Effector memory CD8-positive, alpha-beta T cell (primary cell): ENCODE data around the gene ARFGEF3.

Experiments used
- ATAC-seq: fragments of 150-1000 bp; cut with Tn5 transposase; replicated peaks from 2 replicates; pipeline ENCODE4 v1.10.0; 2021; ENCODE audit warnings: mild to moderate bottlenecking, moderate library complexity
- DNase-seq, 3 experiments: peaks; one replicate each; pipeline ENCODE4 v3.0.0; 2021
- H3K27ac Mint-ChIP-seq, 2 donors: one replicate each; pipeline ENCODE4 v1.8.0; 2022; ENCODE audit warnings: mild to moderate bottlenecking in 2 of 2, mixed read lengths in 2 of 2, moderate library complexity in 2 of 2
- H3K27me3 Mint-ChIP-seq, 2 donors: one replicate each; pipeline ENCODE4 v1.8.0; 2022; ENCODE audit warnings: mixed read lengths in 2 of 2
- H3K36me3 Mint-ChIP-seq: one replicate; pipeline ENCODE4 v1.8.0; 2022; ENCODE audit warnings: mild to moderate bottlenecking, moderate library complexity, mixed read lengths; ENCODE audit not compliant: insufficient read depth
- H3K4me1 Mint-ChIP-seq, 2 donors: one replicate each; pipeline ENCODE4 v1.8.0; 2022; ENCODE audit warnings: low read depth in 2 of 2, mixed read lengths in 2 of 2
- H3K4me3 Mint-ChIP-seq, 2 donors: one replicate each; pipeline ENCODE4 v1.8.0; 2022; ENCODE audit warnings: mild to moderate bottlenecking in 2 of 2, mixed read lengths in 2 of 2, moderate library complexity in 2 of 2
- H3K9me3 Mint-ChIP-seq, 2 donors: one replicate each; pipeline ENCODE4 v1.8.0; 2022; ENCODE audit warnings: mixed read lengths in 2 of 2

ARFGEF3 gene

GRCh38 chr6:138142806-138143205 lies 18.9 kb upstream of the ARFGEF3 start:
- H3K4me3 Mint-ChIP-seq: no peak overlapping the region
- peaks cover 40 to 58% of the 10 kb centered on the region in 2 donors for H3K27me3 Mint-ChIP-seq
- no peak for ATAC-seq
- no peak for DNase-seq
- H3K4me1 Mint-ChIP-seq: no peaks in the 10 kb centered on the region
- H3K36me3 Mint-ChIP-seq: no peaks in the 10 kb centered on the region
- H3K9me3 Mint-ChIP-seq: no peaks in the 10 kb centered on the region
- H3K27ac Mint-ChIP-seq: no peak overlapping the region

- ATAC-seq (no peak), DNase-seq (no peak)
- Mint-ChIP-seq H3K36me3 (no peaks in the 10 kb centered on the region), H3K9me3 (no peaks in the 10 kb centered on the region), H3K27ac (no peak overlapping the region), H3K4me3 (no peak overlapping the region), H3K27me3 (peaks cover 37 to 46% of the 10 kb centered on the region in 2 donors), H3K4me1 (no peaks in the 10 kb centered on the region)
Observed at GRCh38 chr6:138145402-138145801, 16.3 kb upstream of the ARFGEF3 start.

- no peak overlapping the region for H3K4me3 Mint-ChIP-seq
- DNase-seq (no peak), ATAC-seq (no peak)
- H3K36me3 Mint-ChIP-seq: no peaks in the 10 kb centered on the region
- peaks cover 36 to 47% of the 10 kb centered on the region in 2 donors for H3K27me3 Mint-ChIP-seq
- H3K9me3 Mint-ChIP-seq: no peaks in the 10 kb centered on the region
- no peaks in the 10 kb centered on the region for H3K4me1 Mint-ChIP-seq
- H3K27ac Mint-ChIP-seq: no peak overlapping the region
Observed at GRCh38 chr6:138146544-138146943, 15.2 kb upstream of the ARFGEF3 start.

DNA sequence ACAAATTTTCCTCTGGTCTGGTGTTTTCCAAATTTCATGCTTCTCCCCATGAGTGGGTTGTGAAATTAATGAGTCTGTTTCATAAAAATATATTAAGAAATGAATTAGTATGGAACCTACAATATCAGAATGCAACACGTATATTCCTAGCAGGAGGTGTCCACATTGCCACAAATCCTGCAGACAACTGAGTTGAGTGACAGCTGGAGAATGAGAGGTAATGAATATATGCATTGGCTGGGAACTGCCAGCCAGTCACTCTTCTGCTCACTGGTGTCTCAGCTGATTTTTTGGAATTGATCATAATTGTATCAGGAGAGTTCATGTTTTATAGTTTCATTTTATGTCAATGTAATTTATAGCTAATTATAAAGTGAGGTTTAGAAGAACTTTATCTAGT lies 6.3 kb upstream of the ARFGEF3 start:
- peaks cover 33 to 39% of the 10 kb centered on the region in 2 donors for H3K27me3 Mint-ChIP-seq

GRCh38 chr6:138157986-138158638 lies 3.6 kb upstream of the ARFGEF3 start:
- no peaks in the 10 kb centered on the region for H3K9me3 Mint-ChIP-seq
- no peaks in the 10 kb centered on the region for H3K36me3 Mint-ChIP-seq
- H3K4me3 Mint-ChIP-seq: no peak overlapping the region
- no peak overlapping the region for H3K27ac Mint-ChIP-seq
- peaks cover 44 to 45% of the 10 kb centered on the region in 2 donors for H3K27me3 Mint-ChIP-seq
- DNase-seq (no peak), ATAC-seq (no peak)
- H3K4me1 Mint-ChIP-seq: peaks cover 10 to 11% of the 10 kb centered on the region in 2 donors

More for the DNA sequence above, 6.3 kb upstream of the ARFGEF3 start:
- Mint-ChIP-seq H3K4me3 (no peak overlapping the region), H3K9me3 (no peaks in the 10 kb centered on the region), H3K4me1 (no peaks in the 10 kb centered on the region), H3K36me3 (no peaks in the 10 kb centered on the region), H3K27ac (no peak overlapping the region)
- DNase-seq (no peak), ATAC-seq (no peak)

DNA sequence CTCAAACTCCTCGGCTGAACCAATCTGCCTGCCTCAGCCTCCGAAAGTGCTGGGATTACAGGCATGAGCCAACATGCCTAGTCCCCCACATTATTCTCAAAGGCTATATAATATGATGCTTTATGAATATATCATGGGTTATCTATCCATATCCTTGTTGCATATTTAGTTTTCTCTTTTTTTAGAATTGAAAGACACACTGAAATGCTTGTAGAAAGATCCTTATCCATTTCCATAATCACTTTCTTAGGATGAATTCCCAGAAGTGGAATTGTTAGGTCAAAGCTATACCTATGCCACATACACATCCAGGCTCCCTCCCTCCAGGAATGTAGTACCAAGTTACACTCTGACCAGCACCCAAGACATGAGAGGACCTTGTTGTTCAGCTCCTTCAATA lies 2.5 kb upstream of the ARFGEF3 start:
- no peak for DNase-seq
- no peak overlapping the region for H3K27ac Mint-ChIP-seq
- peaks cover 46 to 48% of the 10 kb centered on the region in 2 donors for H3K27me3 Mint-ChIP-seq
- no peaks in the 10 kb centered on the region for H3K36me3 Mint-ChIP-seq
- H3K4me3 Mint-ChIP-seq: no peak overlapping the region
- no peak for ATAC-seq
- H3K9me3 Mint-ChIP-seq: no peaks in the 10 kb centered on the region
- H3K4me1 Mint-ChIP-seq: peaks cover 10 to 11% of the 10 kb centered on the region in 2 donors

DNA sequence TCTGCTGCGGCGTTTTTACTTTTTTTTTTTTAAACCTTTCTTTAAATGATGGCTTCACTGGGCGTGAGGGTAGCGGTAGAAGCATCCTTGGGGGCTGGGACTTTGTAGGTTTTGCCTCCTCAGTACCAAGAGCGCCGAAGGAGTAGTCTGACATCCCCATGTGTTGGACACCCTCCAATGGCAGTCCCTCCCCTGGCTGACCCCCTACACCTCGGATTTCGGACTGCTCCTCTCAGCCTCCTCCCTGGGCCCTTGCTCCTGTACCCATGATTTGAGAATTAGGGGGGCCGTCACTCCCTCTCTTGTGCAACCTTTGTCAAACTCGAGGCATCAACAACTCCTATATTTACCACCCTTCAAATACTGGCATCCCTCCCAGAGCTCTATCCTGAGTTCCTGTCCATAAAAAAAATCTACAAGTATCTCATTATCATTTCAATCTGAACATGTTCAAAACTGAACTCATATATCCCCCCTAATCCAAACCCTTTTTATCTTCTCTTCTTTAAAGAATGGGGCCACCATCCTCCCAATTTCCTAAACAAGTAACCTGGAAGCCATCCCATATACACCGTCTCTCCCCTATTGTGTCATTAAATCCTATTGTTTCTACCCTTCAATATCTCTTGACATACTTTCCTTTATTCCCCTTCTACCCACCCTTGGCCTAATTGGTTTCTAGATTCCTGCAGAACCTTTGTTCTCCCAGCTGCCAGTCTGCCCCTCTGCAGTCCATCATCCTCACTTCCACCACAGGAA lies 1.2 kb upstream of the ARFGEF3 start:
- DNase-seq (no peak), ATAC-seq (no peak)
- Mint-ChIP-seq H3K36me3 (no peaks in the 10 kb centered on the region), H3K4me3 (peak overlapping the region; percentile 66 to 69), H3K4me1 (peaks cover 10 to 11% of the 10 kb centered on the region in 2 donors), H3K27me3 (peaks cover 50 to 54% of the 10 kb centered on the region in 2 donors), H3K27ac (no peak overlapping the region), H3K9me3 (no peaks in the 10 kb centered on the region)

- DNase-seq: no peak
- Mint-ChIP-seq H3K4me3 (peak overlapping the region; percentile 66 to 69), H3K9me3 (no peaks in the 10 kb centered on the region), H3K27me3 (peaks cover 49 to 54% of the 10 kb centered on the region in 2 donors), H3K36me3 (no peaks in the 10 kb centered on the region), H3K4me1 (peaks cover 10 to 11% of the 10 kb centered on the region in 2 donors), H3K27ac (no peak overlapping the region)
- ATAC-seq: peak; percentile 34
Observed at GRCh38 chr6:138161088-138161337, 726 bp upstream of the ARFGEF3 start.

DNA sequence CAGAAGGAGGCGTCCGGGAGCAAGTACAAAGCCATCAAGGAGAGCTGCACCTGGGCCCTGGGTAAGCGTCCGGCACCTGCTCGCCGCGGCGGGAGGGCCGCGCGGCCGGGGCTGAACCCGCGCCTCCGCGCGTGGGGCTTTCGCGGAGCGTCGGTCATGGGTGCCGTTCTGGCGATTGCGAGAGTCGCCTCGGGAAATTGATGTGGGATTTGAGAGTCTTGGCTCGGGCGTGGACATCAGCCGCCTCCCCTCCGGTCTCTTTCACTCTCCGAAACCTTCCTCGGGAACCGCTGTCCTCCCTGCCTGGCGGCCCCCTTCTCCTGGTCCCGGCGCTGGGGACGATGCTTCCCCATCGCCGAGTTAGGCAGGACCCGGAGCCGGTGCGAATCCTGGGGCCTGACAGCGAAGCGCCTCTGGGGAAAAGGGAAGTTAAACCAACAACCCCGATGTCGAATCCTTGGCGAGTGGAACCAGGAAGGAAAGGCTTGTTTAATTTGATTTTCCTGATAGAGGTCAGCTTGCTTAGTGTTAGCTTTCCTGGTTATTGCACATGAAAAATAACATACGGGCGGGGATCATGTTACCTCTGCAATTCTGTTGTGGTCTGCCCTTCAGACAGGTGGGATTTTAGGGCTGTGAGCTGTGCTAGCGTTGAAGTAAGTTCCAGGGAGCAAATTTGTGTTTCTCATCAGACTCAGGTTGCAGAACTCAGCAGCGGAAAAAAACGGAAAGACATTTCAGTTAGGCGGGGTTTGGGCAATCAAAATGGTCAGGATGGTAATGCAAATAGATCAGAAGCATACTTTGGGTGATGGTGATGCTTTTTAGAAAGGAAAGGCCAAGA lies 594 bp downstream of the ARFGEF3 start:
- ATAC-seq: no peak
- DNase-seq: no peak
- Mint-ChIP-seq H3K4me3 (peak overlapping the region; percentile 60 to 68), H3K4me1 (peaks cover 10 to 11% of the 10 kb centered on the region in 2 donors), H3K9me3 (no peaks in the 10 kb centered on the region), H3K36me3 (peaks cover 2% of the 10 kb centered on the region), H3K27me3 (peaks cover 58 to 62% of the 10 kb centered on the region in 2 donors), H3K27ac (no peak overlapping the region)

DNA sequence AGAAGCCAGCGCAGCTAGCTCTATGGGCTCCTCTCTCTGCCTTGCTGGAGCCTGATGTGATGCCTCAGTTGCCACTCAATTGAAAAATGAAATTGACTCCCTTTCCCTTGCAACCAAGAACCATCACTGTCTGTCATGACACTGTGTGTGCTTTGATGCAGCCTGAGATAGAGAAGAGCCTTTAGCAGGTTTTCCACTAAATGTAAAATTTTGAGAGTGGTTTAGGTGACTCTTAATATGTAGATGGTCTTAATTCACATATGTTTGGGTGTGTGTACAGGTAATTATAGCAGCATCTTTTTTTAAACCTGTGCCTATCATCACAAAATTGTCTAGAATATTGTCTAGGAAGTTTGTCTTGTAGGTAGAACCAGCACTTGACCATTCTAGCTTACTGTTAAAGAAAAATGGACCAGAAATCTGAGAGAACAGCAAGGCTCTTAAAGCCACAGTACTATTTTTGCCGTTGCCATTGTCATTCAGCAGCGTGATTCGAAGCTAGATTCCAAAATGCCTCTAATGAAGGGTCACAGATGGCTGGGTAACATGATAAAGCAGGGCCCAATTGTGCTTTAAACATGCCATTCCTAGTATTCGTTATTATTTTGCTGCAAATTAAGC lies 1.3 kb downstream of the ARFGEF3 start:
- Mint-ChIP-seq H3K27me3 (peaks cover 64 to 69% of the 10 kb centered on the region in 2 donors), H3K4me3 (peak overlapping the region; percentile 60 to 68), H3K9me3 (no peaks in the 10 kb centered on the region), H3K4me1 (peaks cover 10 to 11% of the 10 kb centered on the region in 2 donors), H3K36me3 (peaks cover 2% of the 10 kb centered on the region), H3K27ac (no peak overlapping the region)
- ATAC-seq (no peak), DNase-seq (no peak)

GRCh38 chr6:138175596-138175995 lies 13.9 kb downstream of the ARFGEF3 start:
- H3K36me3 Mint-ChIP-seq: no peaks in the 10 kb centered on the region
- H3K27ac Mint-ChIP-seq: no peak overlapping the region
- H3K4me1 Mint-ChIP-seq: no peaks in the 10 kb centered on the region
- H3K4me3 Mint-ChIP-seq: no peak overlapping the region
- H3K27me3 Mint-ChIP-seq: peaks cover 14 to 42% of the 10 kb centered on the region in 2 donors
- ATAC-seq (no peak), DNase-seq (no peak)
- peaks cover 10 to 16% of the 10 kb centered on the region in 2 donors for H3K9me3 Mint-ChIP-seq

- DNase-seq: no peak
- Mint-ChIP-seq H3K9me3 (peaks cover 10 to 16% of the 10 kb centered on the region in 2 donors), H3K4me1 (no peaks in the 10 kb centered on the region), H3K36me3 (no peaks in the 10 kb centered on the region), H3K27me3 (peaks cover 22 to 54% of the 10 kb centered on the region in 2 donors), H3K4me3 (no peak overlapping the region), H3K27ac (no peak overlapping the region)
- ATAC-seq: no peak
Observed at GRCh38 chr6:138176652-138177232, 15.0 kb downstream of the ARFGEF3 start.
